GM12873 (cell line): ENCODE measurements around the gene CDC26.

Experiments
- TF ChIP-seq, protein P1 (sequence below): IDR thresholded peaks from 2 replicates; pipeline ENCODE4 v1.5.1; 2012; ENCODE audit warnings: low read depth, mild to moderate bottlenecking, moderate library complexity, low read length, control low read depth; ENCODE audit not compliant: insufficient read depth; ENCODE audit errors: missing control alignments

Gene CDC26

GRCh38 chr9:113290052-113290607, 14.8 kb upstream of the CDC26 start:
- TF ChIP-seq, protein P1, sequence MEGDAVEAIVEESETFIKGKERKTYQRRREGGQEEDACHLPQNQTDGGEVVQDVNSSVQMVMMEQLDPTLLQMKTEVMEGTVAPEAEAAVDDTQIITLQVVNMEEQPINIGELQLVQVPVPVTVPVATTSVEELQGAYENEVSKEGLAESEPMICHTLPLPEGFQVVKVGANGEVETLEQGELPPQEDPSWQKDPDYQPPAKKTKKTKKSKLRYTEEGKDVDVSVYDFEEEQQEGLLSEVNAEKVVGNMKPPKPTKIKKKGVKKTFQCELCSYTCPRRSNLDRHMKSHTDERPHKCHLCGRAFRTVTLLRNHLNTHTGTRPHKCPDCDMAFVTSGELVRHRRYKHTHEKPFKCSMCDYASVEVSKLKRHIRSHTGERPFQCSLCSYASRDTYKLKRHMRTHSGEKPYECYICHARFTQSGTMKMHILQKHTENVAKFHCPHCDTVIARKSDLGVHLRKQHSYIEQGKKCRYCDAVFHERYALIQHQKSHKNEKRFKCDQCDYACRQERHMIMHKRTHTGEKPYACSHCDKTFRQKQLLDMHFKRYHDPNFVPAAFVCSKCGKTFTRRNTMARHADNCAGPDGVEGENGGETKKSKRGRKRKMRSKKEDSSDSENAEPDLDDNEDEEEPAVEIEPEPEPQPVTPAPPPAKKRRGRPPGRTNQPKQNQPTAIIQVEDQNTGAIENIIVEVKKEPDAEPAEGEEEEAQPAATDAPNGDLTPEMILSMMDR = no peak

DNA sequence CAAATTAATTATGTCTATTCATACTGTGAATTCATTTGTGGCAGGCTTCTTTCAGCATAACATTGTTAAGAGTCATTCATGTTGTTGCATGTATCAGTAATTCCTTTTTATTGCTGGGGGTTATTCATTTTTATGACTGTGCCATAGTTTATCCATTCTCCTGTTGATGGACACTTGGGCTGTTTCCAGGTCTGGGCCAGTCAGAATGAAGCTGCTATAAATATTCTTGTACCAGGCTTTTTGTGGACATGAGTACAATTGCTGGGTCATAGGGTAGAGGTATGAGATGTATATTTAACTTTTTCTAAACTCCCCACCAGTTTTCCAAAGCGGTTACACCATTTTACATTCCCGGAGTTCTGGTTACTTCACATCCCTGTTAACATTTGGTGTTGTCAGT, 13.7 kb upstream of the CDC26 start:
- TF ChIP-seq, protein P1 = no peak

DNA sequence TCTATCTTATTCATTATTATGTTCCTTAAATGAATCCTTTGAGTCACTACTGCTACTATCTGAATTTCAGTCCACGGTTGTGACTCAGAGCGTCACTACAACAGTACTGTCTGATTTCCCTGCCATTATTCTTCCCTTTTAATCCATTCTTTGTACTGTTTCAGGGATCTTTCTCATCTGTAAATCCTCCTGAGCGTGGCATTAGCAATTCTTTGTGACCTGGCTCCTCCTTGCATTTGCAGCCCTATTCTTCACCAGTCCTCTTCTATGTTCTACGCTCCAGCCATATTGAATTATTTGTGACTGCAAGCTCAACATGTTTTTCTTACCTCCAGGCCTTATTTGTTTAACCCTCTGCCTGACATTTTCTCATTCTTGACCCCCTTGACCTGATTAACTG, 6.0 kb upstream of the CDC26 start:
- TF ChIP-seq, protein P1 = no peak

- TF ChIP-seq, protein P1 = no peak
Observed at GRCh38 chr9:113278840-113279239, 3.5 kb upstream of the CDC26 start.

DNA sequence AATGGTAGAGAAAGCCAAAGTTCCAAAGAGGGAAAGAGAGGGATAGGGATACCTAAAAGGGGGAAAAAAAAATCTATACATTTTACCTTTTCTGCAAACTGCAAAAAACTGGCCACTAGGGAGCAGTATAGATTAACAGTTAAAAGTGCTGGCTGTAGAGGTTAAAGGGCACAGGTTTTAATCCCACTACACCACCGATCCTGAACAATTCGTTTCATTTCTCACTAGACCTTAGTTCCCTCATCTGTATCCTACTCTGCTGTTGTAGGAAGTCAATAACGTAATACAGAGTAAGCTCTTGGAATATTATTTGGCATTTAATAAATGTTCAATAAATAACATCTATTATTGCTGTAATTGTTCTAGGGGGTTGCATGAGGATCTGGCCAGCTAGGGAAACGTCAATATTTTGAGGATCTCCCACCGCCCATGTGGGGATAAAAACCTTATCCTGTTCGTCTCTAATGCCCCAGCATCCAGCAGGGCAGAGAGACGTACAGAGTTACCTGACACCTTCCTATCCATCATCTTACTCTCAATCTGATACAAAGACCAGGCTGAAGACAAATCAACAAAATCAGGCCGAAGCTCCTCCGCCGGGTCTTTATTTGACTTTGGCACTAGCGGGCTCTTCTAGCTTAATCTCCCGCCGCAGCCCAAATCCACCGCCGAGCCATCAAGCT, 757 bp downstream of the CDC26 start:
- TF ChIP-seq, protein P1 = peak; percentile 64

DNA sequence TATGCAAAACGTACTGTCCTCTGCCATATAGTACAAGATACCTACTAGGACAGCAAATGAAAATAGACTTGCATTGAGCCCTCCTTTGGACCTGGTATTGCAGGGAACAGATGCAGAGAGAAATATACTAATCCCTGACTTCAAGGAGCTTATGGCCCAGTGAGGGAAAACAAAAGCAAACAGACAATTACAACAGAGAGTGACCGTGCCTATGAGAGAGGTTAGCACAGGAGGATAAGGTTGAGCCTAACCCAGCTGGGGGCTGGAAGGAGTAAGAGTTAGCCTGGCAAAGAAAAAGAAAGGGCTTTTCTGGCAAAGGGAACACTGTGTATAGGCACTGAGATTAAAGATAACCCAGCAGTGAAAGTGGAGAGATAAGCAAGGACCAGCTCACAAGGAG, 5.5 kb downstream of the CDC26 start:
- TF ChIP-seq, protein P1 = no peak

- TF ChIP-seq, protein P1 = no peak
Observed at GRCh38 chr9:113269355-113269754, 6.0 kb downstream of the CDC26 start.
